ENCODE measurements around the gene M1AP.

Gene M1AP

GRCh38 chr2:74617122-74617521 is 31.0 kb downstream of the M1AP start:
- H2BK5ac ChIP-seq (ENCODE audit: low read length) = no peak overlapping the region
- H3K4me1 ChIP-seq (ENCODE audit: control insufficient read depth in 2 of 2, insufficient read depth in 1 of 2, low read depth in 1 of 2, low read length in 2 of 2) = peaks cover 0 to 8% of the 10 kb centered on the region in 2 donors
- no peak overlapping the region for H2BK15ac ChIP-seq (ENCODE audit: low read length)
- peaks cover 0 to 40% (median 0%) of the 10 kb centered on the region in 3 experiments for H3K27me3 ChIP-seq (ENCODE audit: control insufficient read depth in 3 of 3, insufficient read depth in 3 of 3, low read depth in 1 of 3, low read length in 3 of 3)
- H4K91ac ChIP-seq (ENCODE audit: low read depth, low read length, poor library complexity) = no peak overlapping the region
- H3K4me2 ChIP-seq (ENCODE audit: insufficient read depth, low read length, poor library complexity, severe bottlenecking) = no peak overlapping the region
- H3K4me3 ChIP-seq (ENCODE audit: low read length in 2 of 2) = no peak overlapping the region
- H3K9ac ChIP-seq (ENCODE audit: low read depth, low read length, poor library complexity) = no peak overlapping the region
- no peak overlapping the region for H3K27ac ChIP-seq (replicated peaks; ENCODE audit: low read length)
- no peak overlapping the region for H3K4ac ChIP-seq (ENCODE audit: low read length)
- no peak overlapping the region for H2AFZ ChIP-seq (ENCODE audit: low read length)
- H2BK120ac ChIP-seq (ENCODE audit: low read depth, low read length) = no peak overlapping the region
- H3K23ac ChIP-seq (ENCODE audit: low read depth, low read length, poor library complexity) = no peak overlapping the region
- no peak overlapping the region for H3K18ac ChIP-seq (ENCODE audit: low read length)
- H2BK12ac ChIP-seq (ENCODE audit: low read length) = no peak overlapping the region
- no CpG with 5 or more reads among the region's 3 CpGs for WGBS, 2 donors (ENCODE audit: extremely low coverage in 2 of 2, insufficient read length in 2 of 2, insufficient replicate concordance in 1 of 2)
- no peak overlapping the region for H3K14ac ChIP-seq (ENCODE audit: low read length)
- no peak for DNase-seq (ENCODE audit: low spot score)
- H3K36me3 ChIP-seq (replicated peaks in 1 of 2; ENCODE audit: control insufficient read depth in 2 of 2, insufficient read depth in 2 of 2, low read length in 2 of 2) = no peaks in the 10 kb centered on the region
- no peaks in the 10 kb centered on the region for H3K9me3 ChIP-seq (replicated peaks in 1 of 2; ENCODE audit: control insufficient read depth in 2 of 2, insufficient read depth in 1 of 2, low read depth in 1 of 2, low read length in 2 of 2)
- no peaks in the 10 kb centered on the region for H3K79me1 ChIP-seq (ENCODE audit: low read depth, low read length)
- H2AK5ac ChIP-seq (ENCODE audit: low read depth, low read length) = no peak overlapping the region
- H4K8ac ChIP-seq (ENCODE audit: low read depth, low read length) = no peak overlapping the region

DNA sequence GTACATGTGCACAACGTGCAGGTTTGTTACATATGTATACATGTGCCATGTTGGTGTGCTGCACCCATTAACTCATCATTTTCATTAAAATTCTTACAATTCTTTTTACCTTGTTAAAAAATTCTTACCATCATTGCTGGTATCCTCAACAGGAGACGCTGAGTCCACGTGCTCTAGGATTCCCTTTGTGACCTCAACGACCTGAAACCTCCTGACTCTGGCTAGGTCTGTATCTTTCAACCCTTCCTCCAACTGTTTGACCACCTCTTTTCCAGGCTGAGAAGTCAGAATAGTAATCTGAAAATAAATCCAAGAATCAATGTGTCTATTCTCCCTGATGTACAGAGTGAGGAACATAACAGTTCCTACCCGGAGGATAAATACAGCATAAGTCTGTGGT is 41.2 kb downstream of the M1AP start:
- Histone ChIP-seq H3K18ac (ENCODE audit: low read length) (no peak overlapping the region), H3K36me3 (replicated peaks in 1 of 2; ENCODE audit: control insufficient read depth in 2 of 2, insufficient read depth in 2 of 2, low read length in 2 of 2) (no peaks in the 10 kb centered on the region), H2BK5ac (ENCODE audit: low read length) (no peak overlapping the region), H3K79me1 (ENCODE audit: low read depth, low read length) (no peaks in the 10 kb centered on the region), H2AK5ac (ENCODE audit: low read depth, low read length) (no peak overlapping the region), H3K23ac (ENCODE audit: low read depth, low read length, poor library complexity) (no peak overlapping the region), H2BK12ac (ENCODE audit: low read length) (no peak overlapping the region), H3K4me3 (ENCODE audit: low read length in 2 of 2) (no peak overlapping the region), H3K9me3 (replicated peaks in 1 of 2; ENCODE audit: control insufficient read depth in 2 of 2, insufficient read depth in 1 of 2, low read depth in 1 of 2, low read length in 2 of 2) (no peaks in the 10 kb centered on the region), H4K91ac (ENCODE audit: low read depth, low read length, poor library complexity) (no peak overlapping the region), H2BK120ac (ENCODE audit: low read depth, low read length) (no peak overlapping the region), H3K4ac (ENCODE audit: low read length) (no peak overlapping the region), H2BK15ac (ENCODE audit: low read length) (no peak overlapping the region), H3K27ac (replicated peaks; ENCODE audit: low read length) (no peak overlapping the region), H3K4me1 (ENCODE audit: control insufficient read depth in 2 of 2, insufficient read depth in 1 of 2, low read depth in 1 of 2, low read length in 2 of 2) (no peaks in the 10 kb centered on the region), H2AFZ (ENCODE audit: low read length) (no peak overlapping the region), H3K14ac (ENCODE audit: low read length) (no peak overlapping the region), H3K4me2 (ENCODE audit: insufficient read depth, low read length, poor library complexity, severe bottlenecking) (no peak overlapping the region), H3K9ac (ENCODE audit: low read depth, low read length, poor library complexity) (no peak overlapping the region), H3K27me3 (ENCODE audit: control insufficient read depth in 3 of 3, insufficient read depth in 3 of 3, low read depth in 1 of 3, low read length in 3 of 3) (peaks cover 0 to 27% (median 0%) of the 10 kb centered on the region in 3 experiments), H4K8ac (ENCODE audit: low read depth, low read length) (no peak overlapping the region)
- no CpG with 5 or more reads among the region's 5 CpGs for WGBS, 2 donors (ENCODE audit: extremely low coverage in 2 of 2, insufficient read length in 2 of 2, insufficient replicate concordance in 1 of 2)
- no peak for DNase-seq (ENCODE audit: low spot score)

DNA sequence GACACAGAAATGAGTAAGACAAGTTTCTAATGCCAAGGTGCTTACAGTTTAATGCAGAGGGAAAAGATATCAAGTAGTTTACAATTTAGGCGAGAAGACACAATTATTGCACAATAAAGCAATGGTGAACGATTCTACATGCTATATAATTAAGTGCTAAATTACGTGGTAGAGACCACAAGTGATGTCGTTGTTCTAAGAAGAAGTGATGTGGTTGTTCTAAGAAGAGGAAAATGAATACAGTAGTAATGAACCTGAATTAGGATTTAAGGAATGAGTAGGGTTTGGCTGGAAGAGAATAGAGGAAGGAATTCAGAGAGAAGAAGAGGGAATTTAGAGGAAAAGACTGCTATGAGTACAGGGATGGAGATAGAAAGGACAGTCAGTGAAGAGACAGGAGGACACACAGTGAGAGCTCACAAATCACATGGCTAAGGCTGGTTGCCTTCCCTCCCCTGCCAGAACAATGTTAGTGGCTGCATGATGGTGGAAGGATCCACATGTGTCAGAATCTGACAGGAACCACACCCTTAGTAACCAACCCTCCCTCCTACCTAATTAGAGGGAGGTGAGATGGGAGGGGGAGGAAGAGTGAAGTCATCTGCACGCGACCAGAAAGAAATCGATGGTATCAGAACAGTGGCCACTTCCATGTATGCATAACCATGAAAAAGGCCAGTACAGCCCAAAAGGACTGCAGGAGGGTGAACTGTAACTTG is 44.7 kb downstream of the M1AP start:
- H3K79me1 ChIP-seq (ENCODE audit: low read depth, low read length) = no peaks in the 10 kb centered on the region
- H3K4ac ChIP-seq (ENCODE audit: low read length) = no peak overlapping the region
- H2AFZ ChIP-seq (ENCODE audit: low read length) = no peak overlapping the region
- H3K18ac ChIP-seq (ENCODE audit: low read length) = no peak overlapping the region
- H2BK120ac ChIP-seq (ENCODE audit: low read depth, low read length) = no peak overlapping the region
- H3K23ac ChIP-seq (ENCODE audit: low read depth, low read length, poor library complexity) = no peak overlapping the region
- no peak overlapping the region for H3K14ac ChIP-seq (ENCODE audit: low read length)
- WGBS, 2 donors (ENCODE audit: extremely low coverage in 2 of 2, insufficient read length in 2 of 2, insufficient replicate concordance in 1 of 2) = no CpG with 5 or more reads among the region's 7 CpGs
- H2AK5ac ChIP-seq (ENCODE audit: low read depth, low read length) = no peak overlapping the region
- no peak overlapping the region for H3K4me2 ChIP-seq (ENCODE audit: insufficient read depth, low read length, poor library complexity, severe bottlenecking)
- H3K9ac ChIP-seq (ENCODE audit: low read depth, low read length, poor library complexity) = no peak overlapping the region
- H3K36me3 ChIP-seq (replicated peaks in 1 of 2; ENCODE audit: control insufficient read depth in 2 of 2, insufficient read depth in 2 of 2, low read length in 2 of 2) = no peaks in the 10 kb centered on the region
- DNase-seq (ENCODE audit: low spot score) = no peak
- no peak overlapping the region for H2BK5ac ChIP-seq (ENCODE audit: low read length)
- H3K4me1 ChIP-seq (ENCODE audit: control insufficient read depth in 2 of 2, insufficient read depth in 1 of 2, low read depth in 1 of 2, low read length in 2 of 2) = no peaks in the 10 kb centered on the region
- H2BK15ac ChIP-seq (ENCODE audit: low read length) = no peak overlapping the region
- H3K27ac ChIP-seq (replicated peaks; ENCODE audit: low read length) = no peak overlapping the region
- no peak overlapping the region for H3K4me3 ChIP-seq (ENCODE audit: low read length in 2 of 2)
- no peak overlapping the region for H4K8ac ChIP-seq (ENCODE audit: low read depth, low read length)
- no peak overlapping the region for H4K91ac ChIP-seq (ENCODE audit: low read depth, low read length, poor library complexity)
- H2BK12ac ChIP-seq (ENCODE audit: low read length) = no peak overlapping the region
- H3K27me3 ChIP-seq (ENCODE audit: control insufficient read depth in 3 of 3, insufficient read depth in 3 of 3, low read depth in 1 of 3, low read length in 3 of 3) = peaks cover 0 to 41% (median 0%) of the 10 kb centered on the region in 3 experiments
- no peaks in the 10 kb centered on the region for H3K9me3 ChIP-seq (replicated peaks in 1 of 2; ENCODE audit: control insufficient read depth in 2 of 2, insufficient read depth in 1 of 2, low read depth in 1 of 2, low read length in 2 of 2)

DNA sequence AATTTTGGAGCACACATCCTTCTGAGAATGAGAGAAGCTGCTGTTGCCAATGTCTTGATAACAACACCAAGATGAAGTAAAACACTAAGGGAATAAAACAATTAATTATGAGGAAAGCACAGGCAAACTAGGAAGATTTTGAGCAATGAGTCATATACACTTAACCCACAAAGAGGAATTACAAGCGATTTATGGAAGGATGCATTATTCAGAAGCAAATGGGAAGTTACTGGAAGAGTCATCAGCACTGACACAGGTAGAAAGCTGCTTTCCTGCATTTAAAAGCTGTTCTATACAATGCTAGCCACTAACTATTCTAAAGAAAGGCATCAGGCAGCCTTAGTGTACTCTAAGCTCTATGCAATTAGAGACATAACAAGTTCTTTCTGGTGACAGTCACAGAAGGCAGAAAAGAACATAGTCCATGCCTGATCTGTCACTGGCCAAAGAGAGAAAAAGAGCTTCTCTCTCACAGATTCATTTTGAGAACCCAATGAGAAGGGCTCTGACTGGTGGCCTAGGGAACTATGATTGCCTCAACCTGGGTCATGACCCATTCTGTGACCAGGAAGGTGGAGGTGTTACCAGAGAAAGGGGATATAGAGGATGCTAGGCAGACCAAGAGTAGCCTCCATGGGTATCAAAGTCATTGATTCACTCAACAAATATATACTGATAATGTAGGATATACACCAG is 45.4 kb downstream of the M1AP start:
- no peak overlapping the region for H3K4me2 ChIP-seq (ENCODE audit: insufficient read depth, low read length, poor library complexity, severe bottlenecking)
- no peak overlapping the region for H3K23ac ChIP-seq (ENCODE audit: low read depth, low read length, poor library complexity)
- no peak overlapping the region for H4K8ac ChIP-seq (ENCODE audit: low read depth, low read length)
- H4K91ac ChIP-seq (ENCODE audit: low read depth, low read length, poor library complexity) = no peak overlapping the region
- no peak overlapping the region for H3K9ac ChIP-seq (ENCODE audit: low read depth, low read length, poor library complexity)
- no peaks in the 10 kb centered on the region for H3K9me3 ChIP-seq (replicated peaks in 1 of 2; ENCODE audit: control insufficient read depth in 2 of 2, insufficient read depth in 1 of 2, low read depth in 1 of 2, low read length in 2 of 2)
- no peak overlapping the region for H3K18ac ChIP-seq (ENCODE audit: low read length)
- H3K79me1 ChIP-seq (ENCODE audit: low read depth, low read length) = no peaks in the 10 kb centered on the region
- no peaks in the 10 kb centered on the region for H3K36me3 ChIP-seq (replicated peaks in 1 of 2; ENCODE audit: control insufficient read depth in 2 of 2, insufficient read depth in 2 of 2, low read length in 2 of 2)
- no peak overlapping the region for H2BK12ac ChIP-seq (ENCODE audit: low read length)
- no peak overlapping the region for H2AFZ ChIP-seq (ENCODE audit: low read length)
- H2BK120ac ChIP-seq (ENCODE audit: low read depth, low read length) = no peak overlapping the region
- H2AK5ac ChIP-seq (ENCODE audit: low read depth, low read length) = no peak overlapping the region
- WGBS, 2 donors (ENCODE audit: extremely low coverage in 2 of 2, insufficient read length in 2 of 2, insufficient replicate concordance in 1 of 2) = no CpG with 5 or more reads among the region's 1 CpG
- H3K4me3 ChIP-seq (ENCODE audit: low read length in 2 of 2) = no peak overlapping the region
- H3K4me1 ChIP-seq (ENCODE audit: control insufficient read depth in 2 of 2, insufficient read depth in 1 of 2, low read depth in 1 of 2, low read length in 2 of 2) = no peaks in the 10 kb centered on the region
- H3K27ac ChIP-seq (replicated peaks; ENCODE audit: low read length) = no peak overlapping the region
- H2BK5ac ChIP-seq (ENCODE audit: low read length) = no peak overlapping the region
- H3K14ac ChIP-seq (ENCODE audit: low read length) = no peak overlapping the region
- peaks cover 0 to 41% (median 0%) of the 10 kb centered on the region in 3 experiments for H3K27me3 ChIP-seq (ENCODE audit: control insufficient read depth in 3 of 3, insufficient read depth in 3 of 3, low read depth in 1 of 3, low read length in 3 of 3)
- no peak overlapping the region for H3K4ac ChIP-seq (ENCODE audit: low read length)
- no peak for DNase-seq (ENCODE audit: low spot score)
- no peak overlapping the region for H2BK15ac ChIP-seq (ENCODE audit: low read length)

All from neuronal stem cell (in vitro differentiated cells).